SK-N-SH treated with all-trans-retinoic acid at 6 μM for 48 hours (cell line): ENCODE data around the gene TRAPPC2L.
"Not testable (repeated sequence)": the region's sequence is repeated elsewhere in the genome, so short reads cannot be mapped to it uniquely, and the experiment has no call there.

Experiments used
- ATAC-seq: fragments of 200-7000 bp; cut with Tn5 transposase; 3 replicates; pipeline ENCODE4 v1.9.1; 2020; ENCODE audit warnings: mild to moderate bottlenecking, moderate library complexity
- ARNTL ChIP-seq: fragments of 450-650 bp; formaldehyde crosslinking; IDR thresholded peaks from 2 replicates; pipeline ENCODE4 v1.5.0; 2020; ENCODE audit warnings: low read depth, mild to moderate bottlenecking, moderate library complexity, borderline replicate concordance
- CSDC2 ChIP-seq: fragments of 250-450 bp; sonication (Bioruptor Pico); IDR thresholded peaks from 2 replicates; pipeline ENCODE4 v1.5.0; 2020; ENCODE audit warnings: mild to moderate bottlenecking, moderate library complexity
- GLIS3 ChIP-seq: fragments of 250-450 bp; sonication (Bioruptor Pico); IDR thresholded peaks from 2 replicates; pipeline ENCODE4 v1.5.0; 2020; ENCODE audit warnings: mild to moderate bottlenecking, moderate library complexity
- ISL1 ChIP-seq: fragments of 250-450 bp; sonication (Bioruptor Pico); IDR thresholded peaks from 2 replicates; pipeline ENCODE4 v2.1.2; 2022; ENCODE audit warnings: mild to moderate bottlenecking, moderate library complexity
- OSR1 ChIP-seq: fragments of 250-450 bp; sonication (Bioruptor Pico); IDR thresholded peaks from 2 replicates; pipeline ENCODE4 v1.8.0; 2022; ENCODE audit warnings: moderate library complexity, mild to moderate bottlenecking, inconsistent platforms
- PPARA ChIP-seq: fragments of 250-450 bp; sonication (Bioruptor Pico); IDR thresholded peaks from 2 replicates; pipeline ENCODE4 v1.5.0; 2020; ENCODE audit warnings: mild to moderate bottlenecking, borderline replicate concordance
- RARB ChIP-seq: fragments of 250-450 bp; sonication (Bioruptor Pico); IDR thresholded peaks from 2 replicates; pipeline ENCODE4 v1.8.0; 2021; ENCODE audit warnings: mild to moderate bottlenecking, moderate library complexity
- SNAI2 ChIP-seq: fragments of 250-450 bp; sonication (Bioruptor Pico); IDR thresholded peaks from 2 replicates; pipeline ENCODE4 v1.5.0; 2020; ENCODE audit warnings: mild to moderate bottlenecking, moderate library complexity
- ZC3H10 ChIP-seq: fragments of 250-450 bp; sonication (Bioruptor Pico); IDR thresholded peaks from 2 replicates; pipeline ENCODE4 v1.5.1; 2021; ENCODE audit warnings: mild to moderate bottlenecking, moderate library complexity
- ZFP3 ChIP-seq: fragments of 250-450 bp; sonication (Bioruptor Pico); IDR thresholded peaks from 2 replicates; pipeline ENCODE4 v1.5.0; 2020; ENCODE audit warnings: mild to moderate bottlenecking, moderate library complexity
- ZFP30 ChIP-seq: fragments of 450-650 bp; formaldehyde crosslinking; IDR thresholded peaks from 2 replicates; pipeline ENCODE4 v1.5.0; 2022; ENCODE audit warnings: mild to moderate bottlenecking, moderate library complexity
- ZNF565 ChIP-seq: fragments of 450-650 bp; formaldehyde crosslinking; conservative IDR thresholded peaks from 2 replicates; pipeline ENCODE4 v1.5.0; 2020; ENCODE audit warnings: low read depth, mild to moderate bottlenecking, moderate library complexity
- TF ChIP-seq, protein P1 (sequence below): fragments of 250-450 bp; sonication (Bioruptor Pico); IDR thresholded peaks from 2 replicates; pipeline ENCODE4 v1.8.0; 2020; ENCODE audit warnings: mild to moderate bottlenecking, moderate library complexity, borderline replicate concordance
- TF ChIP-seq, protein P2 (sequence below): fragments of 250-450 bp; sonication (Bioruptor Pico); IDR thresholded peaks from 2 replicates; pipeline ENCODE4 v1.5.0; 2020; ENCODE audit warnings: mild to moderate bottlenecking, moderate library complexity
- TF ChIP-seq, protein P3 (sequence below): fragments of 250-450 bp; sonication (Bioruptor Pico); IDR thresholded peaks from 2 replicates; pipeline ENCODE4 v1.5.1; 2021; ENCODE audit warnings: mild to moderate bottlenecking, moderate library complexity

Gene TRAPPC2L

DNA sequence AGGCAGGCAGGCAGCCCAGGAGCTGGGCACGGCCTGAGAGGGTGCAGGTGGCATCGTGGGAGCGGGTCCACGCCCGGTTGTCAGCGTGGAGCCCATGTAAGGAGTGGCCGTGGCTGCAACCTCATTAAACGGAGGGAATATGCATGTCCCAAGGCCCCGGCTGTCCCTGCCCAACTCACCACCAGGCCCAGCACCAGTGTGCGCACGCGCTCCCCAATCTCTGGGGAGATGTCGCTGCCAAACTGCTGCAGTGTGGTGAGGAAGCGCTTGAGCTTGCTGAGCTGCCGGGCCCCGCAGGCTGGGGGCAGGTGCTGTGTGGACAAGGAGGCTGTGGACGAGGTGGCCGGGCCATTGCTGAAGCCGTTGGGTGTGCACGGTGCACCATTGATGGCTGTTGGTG, 35.1 kb downstream of the TRAPPC2L start:
- no peak for TF ChIP-seq ARNTL
- TF ChIP-seq, protein P1, sequence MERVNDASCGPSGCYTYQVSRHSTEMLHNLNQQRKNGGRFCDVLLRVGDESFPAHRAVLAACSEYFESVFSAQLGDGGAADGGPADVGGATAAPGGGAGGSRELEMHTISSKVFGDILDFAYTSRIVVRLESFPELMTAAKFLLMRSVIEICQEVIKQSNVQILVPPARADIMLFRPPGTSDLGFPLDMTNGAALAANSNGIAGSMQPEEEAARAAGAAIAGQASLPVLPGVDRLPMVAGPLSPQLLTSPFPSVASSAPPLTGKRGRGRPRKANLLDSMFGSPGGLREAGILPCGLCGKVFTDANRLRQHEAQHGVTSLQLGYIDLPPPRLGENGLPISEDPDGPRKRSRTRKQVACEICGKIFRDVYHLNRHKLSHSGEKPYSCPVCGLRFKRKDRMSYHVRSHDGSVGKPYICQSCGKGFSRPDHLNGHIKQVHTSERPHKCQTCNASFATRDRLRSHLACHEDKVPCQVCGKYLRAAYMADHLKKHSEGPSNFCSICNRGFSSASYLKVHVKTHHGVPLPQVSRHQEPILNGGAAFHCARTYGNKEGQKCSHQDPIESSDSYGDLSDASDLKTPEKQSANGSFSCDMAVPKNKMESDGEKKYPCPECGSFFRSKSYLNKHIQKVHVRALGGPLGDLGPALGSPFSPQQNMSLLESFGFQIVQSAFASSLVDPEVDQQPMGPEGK (CRISPR knock-in tag): no peak
- no peak for ATAC-seq

DNA sequence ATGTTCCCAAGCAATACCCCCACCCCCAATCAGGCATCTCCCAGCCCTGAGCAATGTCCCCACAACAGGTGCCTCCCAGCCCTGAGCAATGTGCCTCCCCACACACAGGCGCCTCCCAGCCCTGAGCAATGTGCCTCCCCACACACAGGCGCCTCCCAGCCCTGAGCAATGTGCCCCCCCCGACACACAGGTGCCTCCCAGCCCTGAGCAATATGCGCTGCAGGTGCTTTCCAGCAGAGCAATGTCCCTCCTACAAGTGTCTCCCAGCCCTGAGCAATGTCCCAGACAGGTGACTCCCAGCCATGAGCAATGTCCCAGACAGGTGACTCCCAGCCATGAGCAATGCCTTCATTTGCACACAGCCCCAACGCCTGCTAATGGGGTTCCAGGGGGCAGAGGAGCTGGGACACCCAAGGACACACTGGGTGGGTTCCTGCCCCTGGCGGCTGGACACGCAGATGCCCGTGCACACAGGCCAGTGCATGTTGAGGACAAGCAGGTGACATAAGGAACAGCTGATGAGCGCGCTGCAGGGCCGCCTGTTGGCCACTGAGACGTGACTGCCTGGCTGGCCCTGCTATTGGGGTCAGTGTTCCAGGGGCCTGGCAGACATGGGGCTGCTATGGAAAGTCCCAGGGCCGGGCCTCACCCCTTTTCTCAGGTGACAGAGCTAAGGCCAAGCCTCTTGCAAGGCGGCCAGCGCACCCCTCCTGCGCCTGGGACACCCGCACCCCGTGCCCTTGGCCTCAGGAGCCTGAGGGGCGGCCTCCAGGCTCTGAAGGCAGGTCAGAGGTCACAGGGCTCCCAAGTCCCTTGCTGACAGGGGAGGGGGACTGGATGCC, 36.4 kb downstream of the TRAPPC2L start:
- TF ChIP-seq ZFP30 (CRISPR knock-in tag) (no peak), ISL1 (no peak), ARNTL (no peak), ZC3H10 (CRISPR knock-in tag) (no peak), CSDC2 (CRISPR knock-in tag) (no peak), RARB (CRISPR knock-in tag) (no peak), ZFP3 (no peak), SNAI2 (no peak)
- TF ChIP-seq, protein P2, sequence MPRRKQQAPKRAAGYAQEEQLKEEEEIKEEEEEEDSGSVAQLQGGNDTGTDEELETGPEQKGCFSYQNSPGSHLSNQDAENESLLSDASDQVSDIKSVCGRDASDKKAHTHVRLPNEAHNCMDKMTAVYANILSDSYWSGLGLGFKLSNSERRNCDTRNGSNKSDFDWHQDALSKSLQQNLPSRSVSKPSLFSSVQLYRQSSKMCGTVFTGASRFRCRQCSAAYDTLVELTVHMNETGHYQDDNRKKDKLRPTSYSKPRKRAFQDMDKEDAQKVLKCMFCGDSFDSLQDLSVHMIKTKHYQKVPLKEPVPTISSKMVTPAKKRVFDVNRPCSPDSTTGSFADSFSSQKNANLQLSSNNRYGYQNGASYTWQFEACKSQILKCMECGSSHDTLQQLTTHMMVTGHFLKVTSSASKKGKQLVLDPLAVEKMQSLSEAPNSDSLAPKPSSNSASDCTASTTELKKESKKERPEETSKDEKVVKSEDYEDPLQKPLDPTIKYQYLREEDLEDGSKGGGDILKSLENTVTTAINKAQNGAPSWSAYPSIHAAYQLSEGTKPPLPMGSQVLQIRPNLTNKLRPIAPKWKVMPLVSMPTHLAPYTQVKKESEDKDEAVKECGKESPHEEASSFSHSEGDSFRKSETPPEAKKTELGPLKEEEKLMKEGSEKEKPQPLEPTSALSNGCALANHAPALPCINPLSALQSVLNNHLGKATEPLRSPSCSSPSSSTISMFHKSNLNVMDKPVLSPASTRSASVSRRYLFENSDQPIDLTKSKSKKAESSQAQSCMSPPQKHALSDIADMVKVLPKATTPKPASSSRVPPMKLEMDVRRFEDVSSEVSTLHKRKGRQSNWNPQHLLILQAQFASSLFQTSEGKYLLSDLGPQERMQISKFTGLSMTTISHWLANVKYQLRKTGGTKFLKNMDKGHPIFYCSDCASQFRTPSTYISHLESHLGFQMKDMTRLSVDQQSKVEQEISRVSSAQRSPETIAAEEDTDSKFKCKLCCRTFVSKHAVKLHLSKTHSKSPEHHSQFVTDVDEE (CRISPR knock-in tag): no peak
- TF ChIP-seq, protein P3, sequence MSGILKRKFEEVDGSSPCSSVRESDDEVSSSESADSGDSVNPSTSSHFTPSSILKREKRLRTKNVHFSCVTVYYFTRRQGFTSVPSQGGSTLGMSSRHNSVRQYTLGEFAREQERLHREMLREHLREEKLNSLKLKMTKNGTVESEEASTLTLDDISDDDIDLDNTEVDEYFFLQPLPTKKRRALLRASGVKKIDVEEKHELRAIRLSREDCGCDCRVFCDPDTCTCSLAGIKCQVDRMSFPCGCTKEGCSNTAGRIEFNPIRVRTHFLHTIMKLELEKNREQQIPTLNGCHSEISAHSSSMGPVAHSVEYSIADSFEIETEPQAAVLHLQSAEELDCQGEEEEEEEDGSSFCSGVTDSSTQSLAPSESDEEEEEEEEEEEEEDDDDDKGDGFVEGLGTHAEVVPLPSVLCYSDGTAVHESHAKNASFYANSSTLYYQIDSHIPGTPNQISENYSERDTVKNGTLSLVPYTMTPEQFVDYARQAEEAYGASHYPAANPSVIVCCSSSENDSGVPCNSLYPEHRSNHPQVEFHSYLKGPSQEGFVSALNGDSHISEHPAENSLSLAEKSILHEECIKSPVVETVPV (CRISPR knock-in tag): no peak
- TF ChIP-seq, all 23 proteins: peak for 0
- no peak for ATAC-seq

DNA sequence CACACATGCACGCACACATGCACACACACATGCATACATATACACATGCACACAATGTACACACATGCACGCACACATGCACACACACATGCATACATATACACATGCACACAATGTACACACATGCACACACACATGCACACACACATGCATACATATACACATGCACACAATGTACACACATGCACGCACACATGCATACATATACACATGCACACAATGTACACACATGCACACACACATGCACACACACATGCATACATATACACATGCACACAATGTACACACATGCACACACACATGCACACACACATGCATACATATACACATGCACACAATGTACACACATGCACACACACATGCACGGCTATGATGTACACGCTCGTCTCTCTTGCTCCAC, 37.3 kb downstream of the TRAPPC2L start:
- ATAC-seq: not testable (repeated sequence)

DNA sequence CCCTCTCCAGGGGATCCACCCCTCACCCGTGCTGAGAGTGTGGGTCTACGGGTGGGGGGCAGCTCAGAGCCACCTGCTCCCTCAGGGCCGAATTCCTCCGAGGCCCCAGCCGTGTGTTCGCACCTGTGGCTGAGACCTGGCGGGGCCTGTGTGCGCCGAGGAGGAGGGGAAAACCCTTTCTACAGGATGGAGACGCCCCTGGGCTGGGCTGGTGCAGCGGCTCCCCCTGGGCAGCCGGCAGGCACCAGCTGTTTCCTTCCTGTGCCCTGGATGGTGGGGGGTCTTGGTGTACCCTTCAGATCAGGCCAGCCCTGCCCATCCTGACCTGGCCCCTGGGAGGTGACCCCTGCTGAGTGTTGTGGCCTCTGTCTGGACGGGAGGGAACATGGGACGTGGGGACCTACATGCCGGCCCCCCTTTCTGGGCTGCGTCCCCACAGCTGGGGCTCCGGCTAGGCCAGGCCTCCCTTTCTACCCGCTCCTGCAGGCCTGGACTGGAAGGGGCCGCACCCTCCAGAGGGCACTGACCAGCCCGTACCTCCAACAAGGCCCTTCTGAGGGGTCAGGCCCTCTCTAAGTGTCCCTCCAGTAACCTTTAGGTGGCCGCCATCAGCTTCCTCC, 37.9 kb downstream of the TRAPPC2L start:
- ATAC-seq: no peak
- TF ChIP-seq, protein P2 (CRISPR knock-in tag): no peak
- TF ChIP-seq ZFP30 (CRISPR knock-in tag): no peak
- TF ChIP-seq GLIS3 (CRISPR knock-in tag): no peak
- TF ChIP-seq ISL1: no peak

DNA sequence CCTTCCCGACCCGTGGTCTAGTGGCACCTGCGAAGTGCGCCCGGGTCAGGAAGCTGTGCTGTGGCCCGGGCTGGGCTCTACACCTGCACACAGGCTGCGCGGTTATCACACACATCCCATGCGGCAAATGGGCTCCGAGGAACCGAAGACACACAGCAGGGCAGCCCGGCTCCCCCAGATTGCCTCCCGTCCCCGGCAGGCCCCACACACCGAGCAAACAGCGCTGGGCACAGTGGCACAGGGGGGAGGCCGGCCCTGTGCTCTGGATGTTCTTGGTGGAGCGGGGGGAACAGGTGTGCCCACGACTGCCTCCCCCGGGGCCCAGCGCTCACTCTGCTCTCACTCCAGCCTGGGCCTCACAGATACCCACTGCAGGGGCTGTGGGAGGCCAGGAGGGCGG, 38.4 kb downstream of the TRAPPC2L start:
- ATAC-seq: no peak

More for the DNA sequence above, 38.4 kb downstream of the TRAPPC2L start:
- TF ChIP-seq, protein P3 (CRISPR knock-in tag): no peak
- no peak for TF ChIP-seq OSR1 (CRISPR knock-in tag)
- no peak for TF ChIP-seq ZFP3
- TF ChIP-seq PPARA: no peak
- no peak for TF ChIP-seq GLIS3 (CRISPR knock-in tag)
- no peak for TF ChIP-seq ZNF565 (CRISPR knock-in tag)
- TF ChIP-seq, protein P2 (CRISPR knock-in tag): no peak
- TF ChIP-seq, all 23 proteins: peak for 0
